GM08714 (cell line): ENCODE data around the gene NPPA.

ENCODE experiments used
- H3K4me3 ChIP-seq: fragments of 200-500 bp; sonication (Bioruptor generic); 2 replicates; pipeline ENCODE4 v1.5.1; 2014; ENCODE audit warnings: mild to moderate bottlenecking, low read length, inconsistent platforms
- ZNF274 ChIP-seq: IDR thresholded peaks from 2 replicates; pipeline ENCODE4 v1.6.1; 2012; ENCODE audit warnings: mild to moderate bottlenecking, low read depth, low read length

NPPA gene

DNA sequence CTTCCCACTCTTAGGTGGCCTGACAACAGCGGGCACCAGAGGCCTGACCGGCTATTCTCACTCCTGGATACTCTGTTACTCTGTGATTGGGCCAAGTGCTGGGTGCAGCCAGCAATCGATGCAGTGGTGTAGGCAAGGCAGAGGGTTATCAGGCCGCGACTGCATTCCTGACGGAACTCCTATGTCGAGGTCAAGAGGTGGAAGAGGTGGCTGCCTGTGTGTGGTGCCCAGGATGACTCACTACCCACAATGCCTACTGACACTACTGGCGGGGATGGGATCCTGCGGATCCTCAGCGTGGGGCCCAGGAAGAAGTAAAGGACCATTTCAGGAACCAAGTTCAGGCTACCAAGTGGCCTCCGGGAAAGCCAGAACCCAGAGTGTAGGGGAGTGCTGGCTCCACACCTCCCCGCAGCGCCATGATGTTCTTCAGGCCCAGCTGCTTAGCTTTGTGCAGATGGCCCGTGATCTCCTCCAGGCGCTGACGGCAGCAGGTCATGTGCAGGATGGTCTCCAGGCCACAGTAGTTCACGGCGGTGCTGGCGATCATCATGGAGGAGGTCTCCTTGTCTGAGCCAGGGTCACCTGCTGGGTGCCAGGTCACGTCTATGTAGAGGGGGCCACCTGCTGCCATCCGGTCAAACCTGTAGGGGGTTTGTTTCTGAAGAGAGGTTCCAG lies 46.7 kb downstream of the NPPA start:
- H3K4me3 ChIP-seq, result no peak overlapping the region
- no peak for TF ChIP-seq ZNF274

DNA sequence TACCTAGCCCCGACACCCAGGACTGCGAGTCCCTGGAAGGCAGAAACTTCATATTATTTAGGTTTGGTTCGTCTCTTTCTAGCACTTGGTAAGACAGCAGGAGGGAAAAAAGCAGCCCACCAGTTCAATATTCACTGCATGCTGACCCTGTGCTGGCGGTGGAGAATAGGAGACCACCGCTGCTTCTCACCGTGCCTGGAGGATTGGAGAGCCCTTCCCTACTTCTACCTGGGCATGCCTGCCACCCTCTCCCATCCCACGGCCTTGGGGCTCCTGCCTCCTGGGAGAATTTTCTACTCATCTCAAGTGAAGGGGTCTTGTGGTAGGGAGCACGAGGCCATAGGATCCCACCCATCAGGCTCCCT lies 47.2 kb downstream of the NPPA start:
- H3K4me3 ChIP-seq, result no peak overlapping the region
- no peak for TF ChIP-seq ZNF274

DNA sequence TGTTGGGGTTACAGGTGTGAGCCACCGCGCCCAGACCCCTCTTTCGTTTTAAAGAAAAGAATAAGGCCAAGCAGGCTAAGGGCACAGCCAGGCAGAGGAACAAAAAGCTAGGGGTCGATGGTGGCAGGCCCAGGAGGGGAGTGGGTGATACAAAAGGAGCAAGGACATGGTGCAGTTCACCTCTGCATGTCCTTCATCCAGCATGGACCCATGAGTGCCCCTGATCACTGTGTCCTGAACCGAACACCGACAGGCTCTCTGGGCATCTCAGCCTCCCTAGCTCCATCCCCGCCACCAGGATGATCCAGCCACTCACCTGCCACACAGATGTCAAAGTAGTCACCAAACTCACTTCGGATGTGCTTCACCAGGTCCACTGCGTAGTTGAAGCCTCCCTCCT lies 47.7 kb downstream of the NPPA start:
- no peak for TF ChIP-seq ZNF274
- no peak overlapping the region for H3K4me3 ChIP-seq

DNA sequence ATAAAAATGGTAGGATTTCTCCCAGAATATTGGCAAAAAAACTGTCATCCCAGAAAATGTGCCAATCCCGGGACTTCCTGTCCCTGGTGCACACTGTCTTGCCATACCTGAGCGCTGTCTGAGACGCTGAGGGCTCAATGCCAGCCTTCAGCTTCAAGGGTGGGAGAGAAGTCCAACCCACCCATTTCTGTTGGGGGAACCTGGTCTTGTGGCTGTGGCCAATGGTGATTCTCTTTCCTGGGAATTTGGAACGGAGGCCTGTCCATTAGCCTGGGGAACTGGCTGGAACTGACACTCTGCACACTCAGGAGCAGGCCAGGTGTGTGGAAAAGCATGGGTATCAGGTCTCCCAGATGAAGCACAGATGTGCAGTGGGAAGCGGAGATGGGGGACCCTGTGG lies 48.5 kb downstream of the NPPA start:
- no peak overlapping the region for H3K4me3 ChIP-seq
- no peak for TF ChIP-seq ZNF274

DNA sequence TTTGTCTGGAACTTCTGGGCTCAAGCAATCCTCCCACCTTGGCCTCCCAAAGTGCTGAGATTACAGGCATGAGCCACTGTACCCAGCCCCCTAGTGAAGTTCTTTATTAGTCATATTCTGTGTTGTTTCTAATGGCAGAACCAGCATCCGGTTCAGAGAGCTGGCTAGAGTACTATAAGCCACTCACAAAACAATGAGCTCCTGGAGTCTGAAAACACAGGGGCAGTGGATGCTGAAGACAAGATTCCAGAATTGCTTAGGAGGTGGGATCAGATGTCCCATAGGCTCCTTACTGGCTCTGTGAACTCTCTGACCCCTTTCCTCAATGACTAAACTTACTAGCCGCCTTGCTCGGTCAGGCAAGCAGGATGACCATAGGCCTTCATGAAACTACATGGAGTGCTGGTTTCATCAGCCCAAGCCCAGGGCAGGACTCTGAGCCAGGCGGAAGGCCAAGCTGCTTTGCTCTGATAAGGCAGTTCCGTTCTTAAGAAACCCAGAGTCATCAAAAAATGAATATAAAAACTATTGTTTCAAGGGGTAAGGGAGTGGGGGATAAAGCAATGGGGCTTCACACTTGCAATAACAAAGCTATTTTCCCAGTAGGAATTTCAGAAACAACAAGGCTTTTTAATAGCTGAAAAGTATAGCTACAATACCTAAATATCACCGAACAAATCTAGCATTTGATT lies 49.9 kb downstream of the NPPA start:
- no peak for TF ChIP-seq ZNF274
- no peak overlapping the region for H3K4me3 ChIP-seq

DNA sequence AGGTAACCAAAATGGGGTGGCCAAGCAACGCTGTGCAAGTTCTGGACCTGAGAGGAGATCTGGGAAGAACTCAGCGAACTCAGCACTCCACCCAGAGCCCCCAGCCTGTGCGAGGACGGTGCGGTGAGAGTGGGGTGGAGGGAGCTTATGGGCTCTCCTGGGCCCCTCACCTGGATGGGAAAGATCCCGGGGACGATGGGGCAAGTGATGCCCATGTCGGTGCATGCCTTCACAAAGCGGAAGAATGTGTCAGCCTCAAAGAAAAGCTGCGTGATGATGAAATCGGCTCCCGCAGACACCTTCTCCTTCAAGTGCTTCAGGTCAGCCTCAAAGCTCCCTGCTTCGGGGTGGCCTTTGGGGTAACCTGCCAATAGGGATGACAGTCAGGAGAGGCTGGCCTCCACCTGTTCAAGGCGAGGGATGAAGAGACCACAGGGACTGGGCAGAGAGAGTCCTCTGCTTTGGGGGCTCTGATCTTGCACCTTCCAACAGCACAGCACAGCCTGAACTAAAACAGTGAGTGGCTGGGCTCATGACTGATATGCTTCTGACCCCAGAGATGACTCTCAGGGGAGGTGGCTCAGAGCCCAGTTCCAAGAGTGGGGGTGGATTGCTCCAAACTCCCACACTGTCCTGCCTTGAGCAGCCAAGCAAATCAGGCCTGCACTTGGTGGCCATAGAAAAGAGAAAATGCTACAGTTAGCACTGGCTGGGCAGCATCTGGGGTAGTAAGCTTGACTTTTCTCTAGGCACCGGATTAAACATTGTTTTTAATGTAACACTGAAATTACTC lies 51.4 kb downstream of the NPPA start:
- TF ChIP-seq ZNF274, result no peak

More for the DNA sequence above, 51.4 kb downstream of the NPPA start:
- H3K4me3 ChIP-seq, result no peak overlapping the region
